Purkinje cell (primary cell): ENCODE data around the gene KRT36. TPM values are rescaled to one million over a fixed set of nuclear protein-coding genes. Genes with fewer than 3 reads are reported as not detected.

Experiments
- polyA plus RNA-seq: library from polyadenylated mRNA; unstranded; fragments of >200 nt; fragmentation: Nextera tagmentation; gene quantifications from 2 replicates; pipeline ENCODE4 v1.2.1, GENCODE V29; 2014

The KRT36 gene
- not detected in 2 replicates for polyA plus RNA-seq

GRCh38 chr17:41489531-41489930 lies at the start of gene KRT36:
KRT36 (minus strand) TSS chr17:41489910; CDS start chr17:41489864, 46 bp downstream.

GRCh38 chr17:41518789-41519449 lies 29.2 kb upstream of the KRT36 start, which contains the start of gene KRT15:
KRT15 (minus strand) TSS chr17:41518890; CDS start chr17:41518827, 63 bp downstream.

GRCh38 chr17:41505007-41505808 lies 15.5 kb upstream of the KRT36 start, which contains the start of gene KRT13:
KRT13 (minus strand) TSS chr17:41505612; CDS start chr17:41505550, 62 bp downstream.

GRCh38 chr17:41481036-41481435 lies 8.7 kb downstream of the KRT36 start, which contains the start of gene KRT35:
KRT35 (minus strand) TSS chr17:41481151; CDS start chr17:41481097, 54 bp downstream.

DNA sequence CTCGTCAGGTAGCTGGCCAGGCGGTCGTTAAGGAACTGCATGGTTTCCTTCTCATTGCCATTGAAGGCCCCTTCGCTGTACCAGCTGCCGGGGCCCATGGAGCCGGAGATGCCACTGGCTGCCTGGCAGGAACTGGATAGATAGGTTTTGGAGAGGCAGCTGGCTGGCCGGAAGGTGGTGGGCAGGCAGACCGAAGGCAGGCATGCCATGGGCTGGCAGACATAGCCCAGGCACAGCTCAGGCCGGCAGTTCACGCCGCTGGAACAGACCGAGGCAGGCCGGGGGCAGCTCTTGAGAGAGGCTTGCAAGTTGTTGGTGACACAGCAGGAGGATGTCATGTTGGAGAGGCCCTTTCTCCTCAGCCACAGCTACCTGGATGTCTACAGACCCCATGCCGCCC lies 22.7 kb downstream of the KRT36 start, which contains the start of gene KRT32:
Gene KRT32 (minus strand): TSS at position 399 of the 400 bp plus-strand sequence. CDS start 61 bp downstream, at position 338.

GRCh38 chr17:41440531-41441033 lies 49.1 kb downstream of the KRT36 start, which contains the start of gene KRT38:
KRT38 (minus strand) TSS chr17:41440983; CDS start chr17:41440921, 62 bp downstream.

Other genes with a start within 250 kb of the KRT36 start
- gene KRTAP9-4, start 240.2 kb downstream of the KRT36 start, polyA plus RNA-seq: not detected in 2 replicates
- not detected in 2 replicates for gene KRTAP9-9, start 234.5 kb downstream of the KRT36 start, polyA plus RNA-seq
- gene KRTAP9-6, start 224.5 kb downstream of the KRT36 start, polyA plus RNA-seq: not detected in 2 replicates
- not detected in 2 replicates for gene KRTAP9-7, start 214.2 kb downstream of the KRT36 start, polyA plus RNA-seq
- gene KRTAP29-1, start 187.1 kb downstream of the KRT36 start, polyA plus RNA-seq: not detected in 2 replicates
- gene KRTAP16-1, start 180.6 kb downstream of the KRT36 start, polyA plus RNA-seq: not detected in 2 replicates
- not detected in 2 replicates for gene KRTAP17-1, start 174.2 kb downstream of the KRT36 start, polyA plus RNA-seq
- gene KRT33A, start 139.1 kb downstream of the KRT36 start, polyA plus RNA-seq: not detected in 2 replicates
- not detected in 2 replicates for gene KRT33B, start 120.1 kb downstream of the KRT36 start, polyA plus RNA-seq
- gene KRT34, start 107.6 kb downstream of the KRT36 start, polyA plus RNA-seq: not detected in 2 replicates
- gene KRT31, start 92.3 kb downstream of the KRT36 start, polyA plus RNA-seq: 2.2 TPM in 1 of 2 replicates, not detected in the other
- not detected in 2 replicates for gene KRT37, start 65.3 kb downstream of the KRT36 start, polyA plus RNA-seq
- not detected in 2 replicates for gene KRT38, start 48.9 kb downstream of the KRT36 start, polyA plus RNA-seq
- not detected in 2 replicates for gene KRT32, start 22.5 kb downstream of the KRT36 start, polyA plus RNA-seq
- not detected in 2 replicates for gene KRT35, start 8.8 kb downstream of the KRT36 start, polyA plus RNA-seq
- gene KRT13, start 15.7 kb upstream of the KRT36 start, polyA plus RNA-seq: not detected in 2 replicates
- not detected in 2 replicates for gene KRT15, start 29.0 kb upstream of the KRT36 start, polyA plus RNA-seq
- not detected in 2 replicates for gene KRT19, start 38.4 kb upstream of the KRT36 start, polyA plus RNA-seq
- not detected in 2 replicates for gene KRT9, start 82.1 kb upstream of the KRT36 start, polyA plus RNA-seq
- gene KRT14, start 97.0 kb upstream of the KRT36 start, polyA plus RNA-seq: not detected in 2 replicates
- gene KRT16, start 122.9 kb upstream of the KRT36 start, polyA plus RNA-seq: 0.52 and 0.63 TPM in 2 replicates
- 10.7 and 38.0 TPM in 2 replicates for gene KRT17, start 134.7 kb upstream of the KRT36 start, polyA plus RNA-seq
- 1,476 and 1,572 TPM in 2 replicates for gene EIF1, start 199.0 kb upstream of the KRT36 start, polyA plus RNA-seq
- gene GAST, start 222.4 kb upstream of the KRT36 start, polyA plus RNA-seq: not detected in 2 replicates
- 0.27 and 1.7 TPM in 2 replicates for gene HAP1, start 244.7 kb upstream of the KRT36 start, polyA plus RNA-seq